GM18951 (cell line): ENCODE data around the gene GRIN2A.

Source experiments
- POLR2A ChIP-seq: IDR thresholded peaks from 4 replicates; pipeline ENCODE4 v1.6.1; 2011; ENCODE audit warnings: mild to moderate bottlenecking; ENCODE audit not compliant: insufficient read length, insufficient read depth; ENCODE audit errors: extremely low read depth
- in situ Hi-C: fragments of 300-500 bp; cut with MboI; formaldehyde crosslinking; loops from one replicate; pipeline ENCODE4 v1.12.0; 2022; ENCODE audit warnings: low sequenced_read_pairs, mixed read lengths, inconsistent platforms; ENCODE audit not compliant: unreplicated experiment

GRIN2A gene

DNA sequence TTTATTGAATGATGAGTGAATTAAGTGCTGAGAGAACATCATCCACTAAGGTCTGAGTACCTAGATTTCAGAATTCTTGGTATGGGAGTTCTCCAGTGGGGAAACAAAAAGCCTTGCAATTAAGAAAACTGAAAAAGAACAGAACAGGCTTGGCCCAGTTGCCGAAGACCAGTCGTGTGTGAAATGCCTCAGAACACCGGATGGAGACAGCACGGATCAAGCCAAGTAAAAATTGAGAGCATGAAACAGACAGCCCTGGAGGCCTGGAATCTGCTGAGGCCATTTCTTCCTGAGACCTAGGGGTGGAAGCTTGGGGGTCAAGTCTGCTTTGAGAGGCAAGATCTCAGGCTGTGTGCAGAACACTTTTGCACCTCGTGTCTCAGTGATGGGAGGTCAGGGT lies 43.3 kb downstream of the GRIN2A start:
- no peak for TF ChIP-seq POLR2A

GRCh38 chr16:10137341-10137740 lies 44.9 kb downstream of the GRIN2A start:
- in situ Hi-C loops = no loop called here
- TF ChIP-seq POLR2A = no peak

More for the DNA sequence above, 43.3 kb downstream of the GRIN2A start:
- in situ Hi-C loops = no loop called here

GRCh38 chr16:10136916-10137315 lies 45.3 kb downstream of the GRIN2A start:
- in situ Hi-C loops = no loop called here
- TF ChIP-seq POLR2A = no peak

DNA sequence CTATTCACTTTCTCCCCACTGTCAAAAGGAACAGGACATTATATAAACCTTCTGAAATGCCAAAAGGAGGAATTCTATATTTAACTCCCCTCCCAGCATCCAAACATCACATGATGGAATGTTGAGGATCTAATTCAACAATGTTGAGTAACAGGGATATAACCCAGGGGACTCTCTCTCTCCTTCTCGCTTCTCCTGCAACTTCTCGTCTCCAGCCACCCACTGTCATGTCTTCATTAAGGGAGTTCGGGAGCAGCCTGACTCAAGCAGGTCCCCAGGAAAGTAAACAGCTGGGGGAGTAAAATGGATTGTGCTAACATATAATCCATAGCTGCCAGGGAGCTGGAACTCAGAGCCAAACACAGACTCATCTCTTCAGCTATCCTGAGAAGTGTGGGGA lies 51.7 kb downstream of the GRIN2A start:
- no peak for TF ChIP-seq POLR2A
- in situ Hi-C loops = no loop called here

GRCh38 chr16:10128397-10129258 lies 53.6 kb downstream of the GRIN2A start:
- in situ Hi-C loops = no loop called here
- no peak for TF ChIP-seq POLR2A

DNA sequence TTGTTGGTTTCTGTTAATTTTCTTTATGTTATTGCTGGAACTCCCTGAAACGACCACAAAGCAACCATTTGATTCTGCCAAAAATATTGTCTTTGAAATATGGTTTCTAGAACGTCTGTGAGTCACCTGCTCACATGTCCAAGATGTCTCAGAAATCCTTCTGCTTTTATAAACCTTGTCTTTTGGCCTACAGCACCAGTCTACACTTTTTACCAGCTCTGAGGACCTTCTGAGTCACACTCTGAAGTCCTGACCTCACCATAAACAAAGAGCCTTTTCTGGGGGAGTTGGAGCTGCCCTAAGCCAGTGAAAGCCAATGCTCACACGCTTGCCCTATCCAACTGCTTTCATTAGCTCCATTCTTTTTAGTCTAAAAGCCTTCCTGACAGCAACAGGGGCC lies 55.5 kb downstream of the GRIN2A start:
- in situ Hi-C loops = no loop called here
- no peak for TF ChIP-seq POLR2A

DNA sequence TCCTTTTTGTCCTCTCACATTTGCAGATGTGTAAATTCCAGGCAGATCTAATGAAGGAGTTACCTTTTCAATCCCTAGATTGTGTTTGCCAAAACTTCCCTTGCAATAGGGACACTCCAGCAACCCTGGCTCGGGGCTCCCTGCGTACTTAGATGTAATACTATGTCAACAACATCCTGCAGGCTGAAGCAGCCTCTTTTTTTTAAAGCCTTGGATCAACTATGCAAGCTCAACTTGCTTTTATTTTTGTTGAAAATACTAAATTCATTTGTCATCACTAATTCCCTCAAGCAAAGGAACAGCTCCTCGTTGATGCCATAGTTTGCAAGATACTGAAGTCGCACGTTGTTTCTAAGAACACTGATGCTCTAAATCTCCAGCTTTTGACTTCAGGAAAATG lies 59.1 kb downstream of the GRIN2A start:
- in situ Hi-C loops = no loop called here
- no peak for TF ChIP-seq POLR2A

- in situ Hi-C loops = no loop called here
Measured at GRCh38 chr16:10122546-10122945, 59.7 kb downstream of the GRIN2A start.

DNA sequence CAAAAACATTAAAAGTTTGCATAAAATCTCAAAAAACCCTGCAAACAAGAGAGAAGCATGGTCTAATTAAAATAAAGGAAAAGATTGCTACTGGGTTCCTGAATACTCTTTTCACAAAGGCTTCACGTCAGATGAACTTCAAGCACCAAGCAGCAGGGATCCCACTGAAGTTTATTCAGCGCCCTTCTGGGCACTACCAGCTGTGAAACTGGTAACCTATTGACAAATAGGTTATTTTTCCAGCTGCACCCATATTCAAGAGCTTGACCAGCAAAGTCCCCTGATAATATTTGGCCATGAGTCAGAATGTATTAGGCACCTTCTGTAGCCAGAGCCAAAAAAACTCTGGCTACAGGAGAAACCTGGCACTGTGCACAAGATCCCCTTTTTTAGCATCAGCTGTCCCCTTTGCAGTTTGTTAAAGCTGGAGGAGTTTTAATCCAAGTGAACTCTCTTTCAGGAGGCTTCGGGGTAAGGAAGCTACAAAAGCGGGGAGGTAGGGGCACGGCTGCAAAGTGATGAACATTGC lies 60.3 kb downstream of the GRIN2A start:
- no peak for TF ChIP-seq POLR2A
- in situ Hi-C loops = no loop called here

More at GRCh38 chr16:10122546-10122945, 59.7 kb downstream of the GRIN2A start:
- no peak for TF ChIP-seq POLR2A

DNA sequence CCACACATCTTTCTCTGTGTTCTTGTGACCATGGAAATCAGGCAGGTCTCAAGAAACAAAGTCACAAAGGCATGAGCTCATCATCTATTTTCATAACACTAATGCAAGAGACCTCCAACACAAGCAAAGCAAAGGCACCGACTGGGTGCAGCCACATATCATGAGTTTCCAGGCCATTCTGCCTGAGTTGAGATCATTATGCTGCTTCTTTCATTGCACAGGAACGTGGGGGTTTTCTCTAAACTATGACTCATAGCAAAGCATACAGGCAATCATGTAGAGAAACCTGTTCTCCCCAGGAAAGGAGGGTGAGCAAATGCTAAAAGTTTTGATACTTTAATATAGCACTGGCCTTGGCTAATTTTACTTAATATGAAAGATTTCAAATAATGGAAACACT lies 60.7 kb downstream of the GRIN2A start:
- in situ Hi-C loops = no loop called here
- no peak for TF ChIP-seq POLR2A

DNA sequence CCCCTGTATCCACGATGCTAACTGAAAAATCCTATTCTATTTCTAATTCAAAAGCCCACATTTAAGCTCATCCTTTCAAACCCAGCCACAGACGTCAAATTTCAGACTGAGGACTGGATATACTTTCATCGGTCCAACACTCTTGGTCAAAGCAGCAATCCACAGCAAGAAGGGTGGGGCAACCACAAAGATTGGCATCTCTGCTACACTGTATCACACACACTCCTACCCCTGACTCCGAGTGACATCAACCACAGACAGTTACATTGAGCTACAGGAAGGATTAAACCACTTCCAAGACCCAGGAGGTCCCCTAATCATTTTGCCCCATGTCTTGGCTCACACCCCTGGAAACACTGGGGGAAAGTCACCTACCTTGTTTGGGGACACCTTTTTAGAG lies 61.3 kb downstream of the GRIN2A start:
- in situ Hi-C loops = no loop called here
- no peak for TF ChIP-seq POLR2A

DNA sequence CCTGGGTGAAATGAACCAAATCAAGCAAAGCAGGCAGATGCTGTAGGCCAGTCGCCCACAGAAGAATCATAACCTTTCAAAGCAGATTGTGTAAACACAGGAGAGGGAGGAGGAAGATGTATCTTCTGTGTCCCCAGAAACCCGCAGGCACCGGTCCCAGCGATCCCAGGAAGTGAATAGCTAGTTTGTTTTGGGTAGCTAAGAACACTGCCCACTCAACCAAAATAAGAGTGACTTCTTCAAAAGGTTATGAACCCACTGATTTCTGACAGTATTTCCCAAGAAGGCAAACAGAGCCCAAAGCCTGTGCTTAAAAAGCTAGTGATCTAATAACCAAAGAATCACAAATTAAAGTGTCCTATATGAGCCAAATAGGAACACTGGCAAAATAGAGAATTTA lies 67.8 kb downstream of the GRIN2A start:
- in situ Hi-C loops = no loop called here
- no peak for TF ChIP-seq POLR2A

DNA sequence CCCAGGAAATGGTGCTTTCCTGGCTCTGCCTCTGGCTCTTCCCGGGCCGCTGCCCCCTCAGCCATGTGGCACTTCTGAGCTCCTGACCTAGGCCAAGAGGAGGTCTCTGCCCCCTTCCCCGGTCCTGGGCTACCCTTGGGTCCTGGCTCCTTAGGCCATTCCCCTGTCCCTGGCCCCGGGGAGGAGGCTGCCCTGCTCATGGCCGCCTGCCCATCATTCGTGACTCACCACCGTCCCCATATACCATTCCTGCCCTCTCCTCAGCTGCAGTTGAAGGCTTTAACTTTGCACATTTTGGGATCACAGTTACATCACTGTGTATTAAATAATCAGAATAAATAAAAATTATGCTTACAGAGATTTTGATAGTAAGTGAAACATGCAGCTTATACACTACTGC lies 69.0 kb downstream of the GRIN2A start:
- TF ChIP-seq POLR2A = no peak
- in situ Hi-C loops = no loop called here

DNA sequence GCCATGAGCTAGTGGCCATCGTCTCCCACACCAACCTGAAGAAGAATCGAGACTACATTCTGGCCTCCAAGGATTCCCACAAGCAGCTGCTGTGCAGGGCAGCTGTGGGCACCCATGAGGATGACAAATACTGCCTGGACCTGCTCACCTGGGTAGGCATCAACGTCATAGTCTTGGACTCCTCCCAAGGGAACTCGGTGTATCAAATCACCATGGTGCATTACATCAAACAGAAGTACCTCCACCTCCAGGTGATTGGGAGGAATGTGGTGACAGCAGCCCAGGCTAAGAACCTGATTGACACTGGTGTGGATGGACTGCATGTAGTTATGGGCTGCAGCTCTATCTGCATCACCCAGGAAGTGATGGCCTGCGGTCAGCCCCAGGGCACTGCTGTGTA lies 70.2 kb downstream of the GRIN2A start:
- in situ Hi-C loops = no loop called here
- no peak for TF ChIP-seq POLR2A
